BJ (cell line): Measurements from ENCODE around the gene PCDH12. TPM values are rescaled to one million over a fixed set of nuclear protein-coding genes. Genes with fewer than 3 reads are reported as not detected.

ENCODE experiments used
- CTCF ChIA-PET: fragments of 350-600 bp; formaldehyde crosslinking; extraction: SDS; loops from one replicate; lab custom pipeline; 2021; ENCODE audit warnings: antibody characterized with exemption, inconsistent platforms; lab: Yijun Ruan, JAX
- POLR2A ChIA-PET: fragments of 300-600 bp; sonication (Branson Sonifier 250); formaldehyde crosslinking; extraction: SDS; loops from one replicate; lab custom pipeline; 2021; ENCODE audit warnings: antibody characterized with exemption; lab: Charles Lee
- DNase-seq: peaks from one replicate; pipeline ENCODE4 v3.0.0-alpha.2; 2011; ENCODE audit warnings: low read depth
- H3K27me3 ChIP-seq: 2 replicates; pipeline ENCODE4 v1.6.0; 2011; ENCODE audit warnings: low read length; ENCODE audit not compliant: control insufficient read depth, insufficient read depth
- H3K36me3 ChIP-seq: 2 replicates; pipeline ENCODE4 v1.5.1; 2011; ENCODE audit warnings: low read length; ENCODE audit not compliant: control insufficient read depth, insufficient read depth
- H3K4me3 ChIP-seq: 2 replicates; pipeline ENCODE4 v1.5.1; 2011; ENCODE audit warnings: low read depth, mild to moderate bottlenecking, control low read depth, low read length
- CTCF ChIP-seq: IDR thresholded peaks from 2 replicates; pipeline ENCODE4 v1.5.1; 2011; ENCODE audit warnings: low read depth, mild to moderate bottlenecking, control low read depth, inconsistent platforms, low read length, moderate library complexity; ENCODE audit not compliant: insufficient read depth
- polyA plus RNA-seq: library from polyadenylated mRNA; depleted of rRNA; stranded (reverse); fragments of >200 nt; gene quantifications from 2 replicates; pipeline ENCODE4 v1.2.3, GENCODE V29; 2011

The PCDH12 gene
- polyA plus RNA-seq, 1 experiment = 0.01 TPM

DNA sequence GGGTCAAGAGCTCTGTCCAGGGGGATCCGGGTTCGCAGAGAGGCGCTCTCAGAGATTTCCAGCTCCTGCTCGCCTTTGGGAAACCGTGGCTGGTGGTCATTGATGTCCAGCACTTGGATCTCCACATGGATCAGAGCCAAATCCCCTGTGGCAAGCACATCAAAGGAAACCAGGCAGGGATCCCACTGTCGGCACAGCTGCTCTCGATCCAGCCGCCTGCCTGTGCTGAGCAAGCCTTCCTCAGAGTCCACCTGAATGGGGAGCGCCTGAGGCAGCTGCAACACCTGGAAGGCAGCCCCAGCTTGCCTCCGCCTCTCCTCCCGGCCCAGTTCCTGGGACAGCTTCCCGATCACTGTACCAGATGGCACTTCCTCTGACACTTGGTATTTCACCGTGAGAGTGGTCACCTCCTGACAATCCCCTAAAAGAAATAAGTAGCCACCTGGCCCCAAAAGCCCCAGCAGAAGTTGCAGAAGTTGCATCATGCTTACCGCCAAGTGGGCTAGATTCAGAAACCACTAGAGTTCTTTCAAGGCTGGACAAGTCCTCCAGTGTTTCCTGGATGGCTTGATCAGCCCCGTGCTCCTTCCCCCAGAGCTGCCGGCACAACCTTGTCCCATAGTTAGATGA is 520 bp downstream of the PCDH12 start:
- no peak for TF ChIP-seq CTCF
- Histone ChIP-seq H3K4me3 (no peak overlapping the region), H3K36me3 (no peaks in the 10 kb centered on the region), H3K27me3 (peaks cover 2% of the 10 kb centered on the region; the same call in 1 of the 2 replicates)
- ChIA-PET POLR2A (no interaction called here), CTCF (interaction anchor here (0.5 to 13.2 kb wide), 7 partner anchors 11 to 1511 kb away, joined by 3 to 293 read pairs (median 14); partner anchors contain the start of genes PCDH1 and RNF14)
- no peak for DNase-seq

GRCh38 chr5:141954194-141954593 is 3.8 kb downstream of the PCDH12 start:
- ChIA-PET POLR2A (no interaction called here), CTCF (interaction anchor here (1.2 to 13.2 kb wide), 4 partner anchors 15 to 258 kb away, joined by 3 to 293 read pairs (median 6); partner anchors contain the start of gene RNF14)
- H3K4me3 ChIP-seq = no peak overlapping the region
- DNase-seq = no peak
- H3K27me3 ChIP-seq = peaks cover 2% of the 10 kb centered on the region; the same call in 1 of the 2 replicates
- TF ChIP-seq CTCF = no peak
- H3K36me3 ChIP-seq = no peaks in the 10 kb centered on the region

- no peaks in the 10 kb centered on the region for H3K36me3 ChIP-seq
- H3K4me3 ChIP-seq = no peak overlapping the region
- CTCF ChIA-PET = interaction anchor here (1.8 to 13.2 kb wide), 2 partner anchors 9 to 256 kb away, joined by 11 to 293 read pairs; no protein-coding TSS in a partner anchor
- H3K27me3 ChIP-seq = peaks cover 2% of the 10 kb centered on the region; the same call in 1 of the 2 replicates
- TF ChIP-seq CTCF = no peak
- no peak for DNase-seq
- POLR2A ChIA-PET = no interaction called here
These were observed 6.0 kb downstream of the PCDH12 start for GRCh38 chr5:141952020-141952419.

DNA sequence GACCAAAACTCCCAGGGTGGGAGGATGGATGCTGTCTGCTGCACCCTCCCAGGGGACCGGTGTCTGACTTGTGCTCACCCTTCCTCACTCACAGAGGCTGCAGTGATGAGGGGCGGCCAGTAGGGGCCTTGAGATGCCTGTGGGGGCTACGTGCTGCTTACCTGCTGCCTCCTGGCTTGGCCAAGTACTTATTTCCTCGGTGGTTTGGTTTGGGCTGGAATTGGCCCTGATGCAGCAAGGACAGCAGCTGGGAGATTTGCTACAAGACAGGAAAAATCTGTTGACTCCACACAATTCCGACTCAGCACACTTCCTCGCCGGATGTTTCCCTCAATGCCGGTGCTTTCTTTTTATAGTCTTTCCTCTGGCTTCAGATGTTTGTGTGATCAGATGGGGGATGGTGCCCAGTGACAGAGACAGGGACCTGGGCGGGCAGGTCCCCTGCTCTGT is 6.6 kb downstream of the PCDH12 start:
- ChIA-PET CTCF (interaction anchor here (1.2 to 1.8 kb wide), 5 partner anchors 9 to 259 kb away, joined by 3 to 11 read pairs (median 4); partner anchors contain the start of gene DELE1), POLR2A (no interaction called here)
- Histone ChIP-seq H3K36me3 (no peaks in the 10 kb centered on the region), H3K27me3 (peaks cover 2% of the 10 kb centered on the region; the same call in 1 of the 2 replicates), H3K4me3 (no peak overlapping the region)
- peak; percentile 47 for TF ChIP-seq CTCF
- no peak for DNase-seq

DNA sequence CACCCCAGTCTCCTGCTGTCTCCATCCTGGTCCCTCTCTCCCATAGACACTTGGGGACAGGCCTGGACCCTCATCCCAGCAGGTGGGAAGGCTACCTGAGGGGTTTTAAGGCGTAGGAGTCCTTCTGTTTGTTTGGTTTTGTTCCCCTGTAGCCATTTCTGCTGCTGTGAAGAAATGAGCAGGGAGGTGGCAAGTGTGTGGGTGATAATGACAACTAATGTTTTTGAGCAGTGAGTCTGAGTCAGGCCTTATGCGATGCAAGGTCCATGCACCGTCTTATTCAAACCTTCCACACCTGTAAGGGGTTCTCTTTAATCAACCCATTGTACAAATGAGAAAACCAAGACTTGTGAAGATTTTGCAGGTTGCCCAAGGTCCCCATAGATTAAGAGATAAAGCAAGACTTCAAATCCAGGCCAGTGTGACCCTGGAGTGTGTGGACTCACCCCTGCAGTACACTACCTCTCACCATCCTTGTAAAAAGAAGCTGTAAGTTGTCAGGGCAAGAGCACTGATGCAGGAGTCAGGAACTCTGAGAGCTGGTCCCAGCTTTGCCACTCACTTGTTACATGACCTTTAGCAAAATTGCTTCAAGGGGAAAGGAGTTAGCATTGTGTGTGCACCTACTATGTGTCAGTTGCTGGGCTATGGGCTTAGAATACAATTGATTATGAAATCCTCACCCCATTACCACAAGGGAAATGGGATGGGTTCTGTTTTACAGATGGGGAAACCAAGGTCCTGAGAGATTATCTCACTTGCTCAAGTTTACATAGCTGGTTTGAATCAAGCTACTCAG is 7.6 kb downstream of the PCDH12 start:
- POLR2A ChIA-PET = no interaction called here
- DNase-seq = no peak
- peaks cover 2% of the 10 kb centered on the region; the same call in 1 of the 2 replicates for H3K27me3 ChIP-seq
- TF ChIP-seq CTCF = no peak
- H3K4me3 ChIP-seq = no peak overlapping the region
- no peaks in the 10 kb centered on the region for H3K36me3 ChIP-seq
- CTCF ChIA-PET = interaction anchor here (1.2 to 1.8 kb wide), 6 partner anchors 9 to 258 kb away, joined by 3 to 11 read pairs (median 4); partner anchors contain the start of gene DELE1
